SIG-M5 (cell line): ENCODE results near the gene GJB2.

ENCODE experiments used
- DNase-seq: peaks from one replicate; lab custom pipeline; 2025; lab: John Stamatoyannopoulos, UW

The GJB2 gene

DNA sequence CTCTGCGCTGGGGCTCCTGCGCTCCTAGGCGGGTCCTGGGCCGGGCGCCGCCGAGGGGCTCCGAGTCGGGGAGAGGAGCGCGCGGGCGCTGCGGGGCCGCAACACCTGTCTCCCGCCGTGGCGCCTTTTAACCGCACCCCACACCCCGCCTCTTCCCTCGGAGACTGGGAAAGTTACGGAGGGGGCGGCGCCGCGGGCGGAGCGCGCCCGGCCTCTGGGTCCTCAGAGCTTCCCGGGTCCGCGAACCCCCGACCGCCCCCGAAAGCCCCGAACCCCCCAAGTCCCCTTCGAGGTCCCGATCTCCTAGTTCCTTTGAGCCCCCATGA lies at the start of gene GJB2:
GJB2 (minus strand) TSS at position 103 of the 326 bp plus-strand sequence. CDS start 3,357 bp downstream, outside the sequence.
- no peak for DNase-seq

DNA sequence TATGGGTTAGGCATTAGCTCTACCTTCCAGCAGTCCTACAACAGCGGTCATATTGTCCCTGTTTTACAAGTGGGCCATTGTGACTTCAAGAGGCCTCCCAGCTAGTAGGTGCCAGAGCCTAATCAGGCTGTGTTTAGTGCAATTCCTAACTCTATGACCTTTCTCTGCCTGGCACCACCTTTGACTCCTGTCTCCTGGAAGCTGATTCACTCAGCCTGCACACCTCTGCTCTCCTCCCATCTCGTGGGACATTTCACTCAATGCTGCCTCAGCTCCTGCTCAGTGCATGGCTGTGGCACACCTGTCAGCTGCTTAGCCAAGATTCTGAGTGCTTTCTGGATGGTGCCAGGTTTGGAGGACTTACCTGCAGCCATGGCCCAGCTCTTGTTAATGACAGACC lies 48.9 kb upstream of the GJB2 start:
- no peak for DNase-seq

DNA sequence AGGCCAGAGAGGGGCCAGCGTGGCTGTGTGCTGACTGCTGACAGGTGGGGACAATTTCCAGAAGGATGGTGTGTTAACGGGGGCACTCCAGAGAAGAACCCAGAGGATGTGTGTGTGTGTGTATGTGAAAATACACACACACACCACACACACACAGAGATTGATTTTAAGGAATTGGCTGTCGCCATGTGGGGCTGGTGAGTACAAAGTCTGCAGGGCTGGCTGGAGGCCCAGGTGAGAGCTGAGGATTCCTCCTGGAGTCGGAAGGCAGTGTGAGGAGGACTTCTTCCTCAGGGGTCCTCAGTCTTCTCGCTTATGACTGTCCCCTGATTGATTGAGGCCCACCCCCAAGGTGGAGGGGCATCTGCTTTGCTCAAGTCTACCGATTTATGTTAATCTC lies 47.0 kb upstream of the GJB2 start:
- no peak for DNase-seq

DNA sequence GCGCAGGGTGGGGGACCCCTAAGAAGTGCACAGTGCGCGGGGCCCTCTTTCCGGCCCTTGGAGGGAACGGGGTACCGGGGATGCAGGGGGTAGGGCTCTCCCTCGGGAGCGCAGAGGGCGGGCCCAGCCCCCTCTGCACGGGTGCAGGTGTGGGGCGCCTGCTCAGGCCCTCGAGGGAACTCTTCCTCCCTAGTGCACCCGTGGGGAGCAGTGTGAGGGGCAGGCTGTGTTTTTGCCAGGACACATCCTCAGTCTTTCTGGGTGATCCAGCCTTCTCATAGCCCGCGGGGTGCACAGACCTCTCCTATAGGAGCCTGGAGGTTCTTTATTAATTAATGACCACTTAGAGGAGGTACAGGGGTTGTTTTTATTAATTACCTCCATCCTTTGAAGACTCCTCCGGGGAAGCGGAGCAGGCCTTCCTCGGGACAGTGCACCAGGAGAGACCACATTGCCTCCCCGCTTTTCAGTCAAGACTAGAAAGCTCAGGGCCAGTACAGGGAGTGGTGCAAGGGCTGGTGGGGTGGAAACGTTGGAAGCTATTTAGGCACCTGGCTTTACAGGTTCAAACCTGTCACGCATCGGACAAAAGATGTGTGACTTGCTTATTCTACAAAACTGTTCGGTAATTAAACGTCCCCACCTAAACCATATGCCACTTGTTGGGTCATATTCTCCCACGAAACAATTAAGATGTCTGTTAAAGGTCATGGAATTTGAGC lies 40.0 kb upstream of the GJB2 start:
- DNase-seq = no peak

GRCh38 chr13:20231839-20232555 lies 39.3 kb upstream of the GJB2 start, which contains the start of gene GJB6:
GJB6 (minus strand) TSS chr13:20232319; CDS start chr13:20223480, 8,839 bp downstream.
- DNase-seq = no peak

DNA sequence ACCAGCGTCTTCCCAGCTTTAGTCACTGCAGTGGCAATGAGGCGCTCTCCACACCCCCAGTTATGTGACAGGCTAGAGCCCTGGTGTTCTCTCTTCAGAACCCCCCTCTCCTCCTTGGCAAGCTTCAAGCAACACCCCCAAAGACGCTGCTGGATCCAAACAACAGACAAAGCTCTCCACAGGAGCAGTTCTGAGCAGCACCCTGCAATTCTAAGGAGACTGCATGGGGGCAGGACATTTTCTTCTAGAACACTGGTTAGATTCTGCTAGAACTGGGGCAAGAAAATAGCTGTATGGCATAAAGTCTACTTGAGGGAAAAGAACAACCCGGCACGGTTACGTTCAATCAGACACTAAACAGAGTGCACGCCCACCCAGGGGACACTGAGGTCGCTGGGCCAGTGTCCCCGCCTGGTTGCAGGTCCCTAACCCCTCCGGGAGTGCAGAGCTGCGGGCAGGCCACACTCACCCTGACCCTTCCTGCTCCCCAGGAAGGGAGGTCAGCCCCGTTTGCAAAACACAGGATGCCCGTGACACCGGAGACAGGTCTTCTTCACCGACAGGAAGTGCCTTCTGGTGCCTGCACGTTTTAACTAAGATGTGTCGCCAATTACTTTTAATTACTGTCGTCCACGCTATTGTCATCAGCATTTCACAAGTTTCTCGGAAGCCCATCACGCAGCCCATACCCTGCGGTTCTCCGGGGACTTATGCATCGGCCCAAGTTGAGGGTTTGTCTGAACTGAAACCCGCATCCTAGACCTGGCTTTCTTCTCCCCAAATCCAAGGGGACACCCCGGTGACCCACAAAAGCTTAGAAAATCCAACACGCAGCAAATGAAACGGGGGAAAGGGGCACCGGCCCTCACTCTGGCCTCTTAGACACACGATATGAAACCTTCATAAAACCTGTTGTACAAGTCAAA lies 38.4 kb upstream of the GJB2 start:
- no peak for DNase-seq

DNA sequence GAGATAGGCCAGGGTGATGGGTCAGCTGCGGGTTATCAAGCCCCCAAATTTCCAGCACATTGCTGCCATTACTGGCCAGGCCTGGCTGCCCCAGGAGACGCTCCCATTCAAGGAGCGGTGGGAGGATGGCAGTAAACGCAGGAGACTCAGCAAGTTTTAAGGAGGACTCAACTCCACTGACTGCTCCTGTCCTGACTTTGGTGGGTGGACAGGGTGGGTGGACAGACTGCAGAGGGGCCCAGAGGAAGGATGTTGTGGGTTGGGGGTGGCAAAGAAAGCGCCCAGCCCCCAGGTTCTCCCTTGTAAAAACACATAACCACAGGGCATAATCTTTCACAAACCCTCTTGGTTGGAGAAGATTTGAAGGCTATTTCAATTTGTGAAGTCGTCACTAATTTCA lies 35.0 kb upstream of the GJB2 start:
- DNase-seq = no peak

DNA sequence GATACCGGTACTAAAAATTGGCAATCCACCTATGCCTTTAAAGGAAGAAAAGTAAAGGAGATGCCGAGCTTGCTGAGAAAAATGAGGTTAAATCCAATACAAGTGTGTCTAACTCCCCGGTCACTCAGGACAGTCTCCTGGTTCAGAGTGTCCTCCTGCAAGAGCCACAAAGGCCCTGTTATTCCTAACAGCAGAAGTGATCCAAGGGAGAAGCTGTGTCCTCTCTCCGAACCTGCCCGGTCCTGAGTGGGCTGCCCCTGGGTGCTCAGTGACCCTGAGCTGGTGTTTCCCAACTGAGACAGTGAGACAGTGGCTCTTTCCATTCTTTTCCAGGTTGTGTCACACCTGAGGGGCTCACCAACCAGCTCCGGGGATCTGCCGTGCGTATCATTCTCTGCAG lies 34.5 kb upstream of the GJB2 start:
- no peak for DNase-seq

GRCh38 chr13:20222553-20222952 lies 29.8 kb upstream of the GJB2 start:
- DNase-seq = no peak

GRCh38 chr13:20221772-20222171 lies 29.0 kb upstream of the GJB2 start:
- peak; percentile 86 for DNase-seq

GRCh38 chr13:20219577-20219976 lies 26.8 kb upstream of the GJB2 start:
- no peak for DNase-seq

DNA sequence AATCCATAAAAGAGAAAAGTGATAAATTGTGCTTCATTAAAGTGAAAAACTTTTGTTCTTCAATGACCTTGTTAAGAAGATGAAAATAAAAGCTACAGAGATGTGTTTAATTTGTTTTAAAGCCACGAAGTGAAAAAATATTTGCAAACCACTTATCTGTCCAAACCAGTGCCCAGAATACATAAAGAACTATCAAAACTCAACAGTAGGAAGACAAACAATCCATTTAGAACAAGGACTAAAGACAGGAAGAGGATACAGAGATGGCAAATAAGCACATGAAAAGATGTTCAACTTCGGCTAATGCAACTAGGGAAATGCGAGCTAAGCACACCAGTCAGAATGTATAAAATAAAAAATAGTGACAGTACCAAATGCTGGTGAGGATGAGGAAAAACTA lies 24.4 kb upstream of the GJB2 start:
- DNase-seq = no peak

DNA sequence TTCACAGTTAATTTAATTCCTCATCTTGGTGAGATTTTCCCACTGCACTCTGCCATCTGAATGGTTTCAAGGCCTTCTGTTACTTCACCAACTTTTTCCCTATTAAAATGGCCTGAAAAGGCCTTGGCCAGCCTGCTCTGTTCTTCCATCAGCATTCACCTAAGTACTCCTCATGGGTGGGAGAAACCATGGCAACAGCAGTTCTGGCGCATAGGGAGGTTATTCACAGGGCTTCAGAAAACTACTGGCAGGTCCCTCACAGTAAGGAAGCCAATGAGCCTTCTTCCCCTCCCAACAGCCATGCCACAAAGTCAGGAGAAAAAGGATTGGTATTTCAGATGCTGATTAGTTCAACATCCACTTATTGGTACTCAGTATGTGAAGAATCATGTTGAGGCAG lies 17.2 kb upstream of the GJB2 start:
- no peak for DNase-seq

- DNase-seq = no peak
These were observed 14.0 kb upstream of the GJB2 start for GRCh38 chr13:20206698-20207235.

- no peak for DNase-seq
These were observed 13.4 kb upstream of the GJB2 start for GRCh38 chr13:20206065-20206697.

DNA sequence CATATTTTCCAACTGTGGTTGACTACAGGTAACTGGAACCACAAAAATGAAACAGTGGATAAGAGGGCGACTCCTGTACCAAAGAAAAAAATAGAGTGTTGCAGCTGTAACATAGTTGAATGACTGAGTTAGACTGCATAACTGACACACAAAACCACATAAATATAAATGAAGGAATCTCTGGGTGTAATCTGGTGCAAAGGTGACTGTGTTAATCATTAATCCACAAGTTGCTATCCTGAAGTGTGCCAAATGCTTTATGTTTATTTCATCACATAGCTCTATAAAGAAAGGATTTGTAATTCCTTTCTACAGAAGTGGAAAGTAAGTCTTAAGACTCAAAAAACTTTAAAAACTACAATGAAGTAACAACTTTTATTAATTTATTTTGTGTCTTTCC lies 6.0 kb upstream of the GJB2 start:
- no peak for DNase-seq

DNA sequence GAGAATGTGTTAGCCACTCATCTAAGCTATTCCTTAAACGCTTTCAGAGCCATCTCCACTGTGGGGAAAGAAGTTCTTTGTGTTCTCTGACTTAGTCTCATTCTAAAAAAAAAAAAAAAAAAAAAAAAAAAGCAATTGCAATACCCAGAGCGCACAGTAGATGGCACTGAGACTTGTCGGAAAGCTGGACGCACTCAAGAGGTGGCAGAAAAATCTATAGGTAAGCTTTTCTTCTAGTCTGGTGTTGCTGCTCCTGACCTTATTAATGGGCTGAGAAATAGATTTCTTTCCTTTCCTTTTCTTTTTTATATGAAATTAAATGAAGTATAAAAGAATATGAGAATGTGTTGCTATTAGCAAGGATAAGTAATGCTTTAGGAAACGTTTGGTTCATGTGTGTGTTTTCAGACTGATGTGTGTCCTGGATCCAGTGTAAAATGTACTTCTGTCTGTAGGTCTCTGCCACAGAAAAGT lies 4.7 kb upstream of the GJB2 start:
- DNase-seq = no peak

GRCh38 chr13:20195801-20196200 lies 3.1 kb upstream of the GJB2 start:
- DNase-seq = no peak

GRCh38 chr13:20193907-20194631 lies 1.3 kb upstream of the GJB2 start:
- no peak for DNase-seq

GRCh38 chr13:20193162-20193906 lies 596 bp upstream of the GJB2 start:
- DNase-seq = no peak
